Measurements from ENCODE around the gene STMN3. TPM values are rescaled to one million over a fixed set of nuclear protein-coding genes. Genes with fewer than 3 reads are reported as not detected.

The STMN3 gene
- polyA plus RNA-seq, 1 of the 3 experiments (the other 2 are of a cell fraction) = 111 TPM

DNA sequence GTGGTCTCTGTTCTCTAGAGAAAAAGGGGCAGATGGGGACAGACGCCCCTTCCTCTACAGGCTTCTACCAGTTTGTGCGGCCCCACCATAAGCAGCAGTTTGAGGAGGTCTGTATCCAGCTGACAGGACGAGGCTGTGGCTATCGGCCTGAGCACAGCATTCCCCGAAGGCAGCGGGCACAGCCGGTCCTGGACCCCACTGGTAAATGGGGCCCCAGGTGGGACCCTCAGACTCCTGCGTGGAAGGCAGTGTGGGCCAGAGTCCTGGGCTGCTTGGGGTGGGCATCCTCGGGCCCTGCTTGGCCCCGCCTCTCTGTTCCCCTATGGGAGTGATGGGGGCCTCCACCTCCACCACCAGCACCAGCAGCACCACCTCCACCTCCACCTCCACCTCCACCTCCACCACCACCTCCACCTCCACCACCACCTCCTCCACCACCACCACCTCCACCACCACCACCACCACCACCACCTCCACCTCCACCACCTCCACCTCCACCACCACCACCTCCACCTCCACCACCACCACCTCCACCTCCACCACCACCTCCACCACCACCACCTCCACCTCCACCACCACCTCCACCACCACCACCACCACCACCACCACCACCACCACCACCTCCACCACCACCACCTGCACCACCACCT, 40.0 kb upstream of the STMN3 start:
- TF ChIP-seq SMC3 (IDR thresholded peaks at IDR 0.05; ENCODE audit: low read depth, low read length) = no peak
- TF ChIP-seq SIN3A (IDR thresholded peaks at IDR 0.05; ENCODE audit: borderline replicate concordance, low read depth, low read length) = no peak
- TF ChIP-seq MXI1 (IDR thresholded peaks at IDR 0.05; ENCODE audit: low read depth, low read length) = no peak
- TF ChIP-seq POLR2AphosphoS5 (IDR thresholded peaks at IDR 0.05; ENCODE audit: low read depth, low read length) = no peak
- TF ChIP-seq FOXJ3 (CRISPR knock-in tag; IDR thresholded peaks at IDR 0.05) = no peak
- no peak for TF ChIP-seq EZH2phosphoT487 (IDR thresholded peaks at IDR 0.05; ENCODE audit: borderline replicate concordance, low read depth)
- TF ChIP-seq, protein P1, sequence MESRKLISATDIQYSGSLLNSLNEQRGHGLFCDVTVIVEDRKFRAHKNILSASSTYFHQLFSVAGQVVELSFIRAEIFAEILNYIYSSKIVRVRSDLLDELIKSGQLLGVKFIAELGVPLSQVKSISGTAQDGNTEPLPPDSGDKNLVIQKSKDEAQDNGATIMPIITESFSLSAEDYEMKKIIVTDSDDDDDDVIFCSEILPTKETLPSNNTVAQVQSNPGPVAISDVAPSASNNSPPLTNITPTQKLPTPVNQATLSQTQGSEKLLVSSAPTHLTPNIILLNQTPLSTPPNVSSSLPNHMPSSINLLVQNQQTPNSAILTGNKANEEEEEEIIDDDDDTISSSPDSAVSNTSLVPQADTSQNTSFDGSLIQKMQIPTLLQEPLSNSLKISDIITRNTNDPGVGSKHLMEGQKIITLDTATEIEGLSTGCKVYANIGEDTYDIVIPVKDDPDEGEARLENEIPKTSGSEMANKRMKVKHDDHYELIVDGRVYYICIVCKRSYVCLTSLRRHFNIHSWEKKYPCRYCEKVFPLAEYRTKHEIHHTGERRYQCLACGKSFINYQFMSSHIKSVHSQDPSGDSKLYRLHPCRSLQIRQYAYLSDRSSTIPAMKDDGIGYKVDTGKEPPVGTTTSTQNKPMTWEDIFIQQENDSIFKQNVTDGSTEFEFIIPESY (IDR thresholded peaks at IDR 0.05; ENCODE audit: borderline replicate concordance, low read depth) = no peak
- TF ChIP-seq GATA2 (CRISPR knock-in tag; IDR thresholded peaks at IDR 0.05) = no peak
- TF ChIP-seq, protein P2, sequence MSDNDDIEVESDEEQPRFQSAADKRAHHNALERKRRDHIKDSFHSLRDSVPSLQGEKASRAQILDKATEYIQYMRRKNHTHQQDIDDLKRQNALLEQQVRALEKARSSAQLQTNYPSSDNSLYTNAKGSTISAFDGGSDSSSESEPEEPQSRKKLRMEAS (IDR thresholded peaks at IDR 0.05; ENCODE audit: low read depth) = no peak
- TF ChIP-seq EP300 (IDR thresholded peaks at IDR 0.05; ENCODE audit: borderline replicate concordance in 1 of 2, low read depth in 1 of 2, low read length in 1 of 2) = no peak
- CTCF ChIA-PET = no interaction called here

DNA sequence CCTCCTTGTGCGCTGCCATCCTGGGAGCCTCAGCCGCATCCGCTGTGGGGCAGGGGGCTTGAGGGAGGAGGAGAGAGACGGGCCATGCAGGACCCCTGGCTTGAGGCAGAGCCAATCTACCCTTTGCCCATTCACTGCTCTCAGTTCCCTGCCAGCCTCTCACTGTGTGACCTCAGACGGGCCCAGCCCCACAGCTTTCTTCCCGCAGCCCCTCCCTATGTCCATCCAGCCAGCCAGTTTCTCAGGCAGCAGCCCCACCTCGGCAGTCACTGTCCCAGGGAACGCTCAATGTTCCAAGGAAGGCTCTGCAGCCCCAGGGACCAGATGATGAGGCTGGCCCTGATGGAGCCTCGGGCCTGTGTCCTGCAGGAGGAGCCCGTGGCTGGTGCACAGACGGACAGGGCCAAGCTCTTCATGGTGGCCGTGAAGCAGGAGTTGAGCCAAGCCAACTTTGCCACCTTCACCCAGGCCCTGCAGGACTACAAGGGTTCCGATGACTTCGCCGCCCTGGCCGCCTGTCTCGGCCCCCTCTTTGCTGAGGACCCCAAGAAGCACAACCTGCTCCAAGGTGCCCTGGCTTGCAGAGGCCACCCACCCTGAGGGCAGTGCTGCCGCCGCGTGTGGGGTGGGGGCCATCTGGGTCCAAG, 39.3 kb upstream of the STMN3 start:
- Histone ChIP-seq H3K9ac (no peak overlapping the region), H3K27ac (ENCODE audit: low read depth in 2 of 2, low read length in 1 of 2) (no peak overlapping the region), H3K9me2 (no peaks in the 10 kb centered on the region), H3K4me3 (ENCODE audit: low read depth in 2 of 2, low read length in 1 of 2) (no peak overlapping the region), H3K4me2 (no peak overlapping the region), H3F3A (replicated peaks; ENCODE audit: insufficient read depth) (no peaks in the 10 kb centered on the region), H2AFZ (ENCODE audit: low read depth) (no peak overlapping the region), H3K27me3 (ENCODE audit: insufficient read depth) (no peaks in the 10 kb centered on the region), H3K79me2 (ENCODE audit: insufficient read depth) (no peaks in the 10 kb centered on the region), H4K20me1 (ENCODE audit: insufficient read depth) (no peaks in the 10 kb centered on the region), H3K36me3 (replicated peaks in 1 of 2; ENCODE audit: control insufficient read depth in 1 of 2, insufficient read depth in 2 of 2, low read length in 1 of 2) (peaks cover 0 to 9% of the 10 kb centered on the region in 2 experiments), H3K4me1 (ENCODE audit: control insufficient read depth in 1 of 2, insufficient read depth in 2 of 2, low read depth in 1 of 2, low read length in 1 of 2) (peaks cover 0 to 17% of the 10 kb centered on the region in 2 experiments; a peak in 1 of 4 replicates), H3K9me3 (no peaks in the 10 kb centered on the region)
- ChIA-PET POLR2A (no interaction called here), CTCF (no interaction called here)
- 75% methylated on average over 11 of the region's 20 CpGs for WGBS (ENCODE audit: low lambda C conversion rate)
- DNase-seq = no peak
- TF ChIP-seq EZH2phosphoT487 (IDR thresholded peaks at IDR 0.05; ENCODE audit: borderline replicate concordance, low read depth) (no peak), MXI1 (IDR thresholded peaks at IDR 0.05; ENCODE audit: low read depth, low read length) (no peak), FOSL2 (IDR thresholded peaks at IDR 0.05; ENCODE audit: borderline replicate concordance, low read depth) (no peak), RAD21 (IDR thresholded peaks at IDR 0.05; ENCODE audit: low read length) (no peak), RFX5 (IDR thresholded peaks at IDR 0.05; ENCODE audit: low read length) (no peak), POLR2AphosphoS5 (IDR thresholded peaks at IDR 0.05; ENCODE audit: low read depth, low read length) (no peak), TCF12 (IDR thresholded peaks at IDR 0.05) (no peak), RCOR1 (IDR thresholded peaks at IDR 0.05; ENCODE audit: low read length) (no peak), SIN3A (IDR thresholded peaks at IDR 0.05; ENCODE audit: borderline replicate concordance, low read depth, low read length) (no peak)
- TF ChIP-seq, protein P3, sequence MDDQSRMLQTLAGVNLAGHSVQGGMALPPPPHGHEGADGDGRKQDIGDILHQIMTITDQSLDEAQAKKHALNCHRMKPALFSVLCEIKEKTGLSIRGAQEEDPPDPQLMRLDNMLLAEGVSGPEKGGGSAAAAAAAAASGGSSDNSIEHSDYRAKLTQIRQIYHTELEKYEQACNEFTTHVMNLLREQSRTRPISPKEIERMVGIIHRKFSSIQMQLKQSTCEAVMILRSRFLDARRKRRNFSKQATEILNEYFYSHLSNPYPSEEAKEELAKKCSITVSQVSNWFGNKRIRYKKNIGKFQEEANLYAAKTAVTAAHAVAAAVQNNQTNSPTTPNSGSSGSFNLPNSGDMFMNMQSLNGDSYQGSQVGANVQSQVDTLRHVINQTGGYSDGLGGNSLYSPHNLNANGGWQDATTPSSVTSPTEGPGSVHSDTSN (IDR thresholded peaks at IDR 0.05) = no peak
- TF ChIP-seq, protein P4, sequence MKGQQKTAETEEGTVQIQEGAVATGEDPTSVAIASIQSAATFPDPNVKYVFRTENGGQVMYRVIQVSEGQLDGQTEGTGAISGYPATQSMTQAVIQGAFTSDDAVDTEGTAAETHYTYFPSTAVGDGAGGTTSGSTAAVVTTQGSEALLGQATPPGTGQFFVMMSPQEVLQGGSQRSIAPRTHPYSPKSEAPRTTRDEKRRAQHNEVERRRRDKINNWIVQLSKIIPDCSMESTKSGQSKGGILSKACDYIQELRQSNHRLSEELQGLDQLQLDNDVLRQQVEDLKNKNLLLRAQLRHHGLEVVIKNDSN (IDR thresholded peaks at IDR 0.05; ENCODE audit: borderline replicate concordance, low read depth) = no peak

More for the DNA sequence above, 40.0 kb upstream of the STMN3 start:
- WGBS (ENCODE audit: low lambda C conversion rate) = 20% methylated on average over 1 of the region's 10 CpGs
- no peak overlapping the region for H3K4me3 ChIP-seq (ENCODE audit: low read depth in 2 of 2, low read length in 1 of 2)
- H3K27ac ChIP-seq (ENCODE audit: low read depth in 2 of 2, low read length in 1 of 2) = no peak overlapping the region
- peaks cover 4 to 19% of the 10 kb centered on the region in 2 experiments; a peak in 2 of 4 replicates for H3K4me1 ChIP-seq (ENCODE audit: control insufficient read depth in 1 of 2, insufficient read depth in 2 of 2, low read depth in 1 of 2, low read length in 1 of 2)
- no peaks in the 10 kb centered on the region for H3F3A ChIP-seq (replicated peaks; ENCODE audit: insufficient read depth)
- peaks cover 0 to 9% of the 10 kb centered on the region in 2 experiments for H3K36me3 ChIP-seq (replicated peaks in 1 of 2; ENCODE audit: control insufficient read depth in 1 of 2, insufficient read depth in 2 of 2, low read length in 1 of 2)
- no peaks in the 10 kb centered on the region for H3K27me3 ChIP-seq (ENCODE audit: insufficient read depth)
- H2AFZ ChIP-seq (ENCODE audit: low read depth) = no peak overlapping the region
- H3K79me2 ChIP-seq (ENCODE audit: insufficient read depth) = no peaks in the 10 kb centered on the region
- no peaks in the 10 kb centered on the region for H3K9me2 ChIP-seq
- no peak for DNase-seq
- no peaks in the 10 kb centered on the region for H4K20me1 ChIP-seq (ENCODE audit: insufficient read depth)
- POLR2A ChIA-PET = no interaction called here
- H3K4me2 ChIP-seq = no peak overlapping the region
- H3K9me3 ChIP-seq = no peaks in the 10 kb centered on the region
- H3K9ac ChIP-seq = no peak overlapping the region
